Nephron (organoid): ENCODE measurements around the gene GALNT16.

Source experiments
- H3K27ac Mint-ChIP-seq, 3 experiments: 2 replicates each; pipeline ENCODE4 v1.8.0; 2020; ENCODE audit warnings: mixed read lengths in 3 of 3, mild to moderate bottlenecking in 2 of 3, moderate library complexity in 1 of 3
- H3K27me3 Mint-ChIP-seq: 2 replicates; pipeline ENCODE4 v1.8.0; 2021; ENCODE audit warnings: low read depth, mild to moderate bottlenecking, moderate library complexity, mixed read lengths
- H3K36me3 Mint-ChIP-seq: 2 replicates; pipeline ENCODE4 v1.8.0; 2020; ENCODE audit warnings: low read depth, mixed read lengths
- H3K4me1 Mint-ChIP-seq: 2 replicates; pipeline ENCODE4 v1.8.0; 2020; ENCODE audit warnings: mixed read lengths
- H3K4me3 Mint-ChIP-seq, 3 experiments: 2 replicates each; pipeline ENCODE4 v1.8.0; 2020; ENCODE audit warnings: mild to moderate bottlenecking in 3 of 3, mixed read lengths in 3 of 3, moderate library complexity in 2 of 3
- H3K9me3 Mint-ChIP-seq: 2 replicates; pipeline ENCODE4 v1.8.0; 2020; ENCODE audit warnings: mixed read lengths
- TF ChIP-seq, protein P1 (sequence below), 3 experiments: fragments of 200-600 bp; sonication (generic); IDR thresholded peaks; one replicate each; pipeline ENCODE4 v1.5.0; 2021; ENCODE audit warnings: antibody characterized with exemption in 3 of 3; ENCODE audit not compliant: unreplicated experiment in 3 of 3

The GALNT16 gene

DNA sequence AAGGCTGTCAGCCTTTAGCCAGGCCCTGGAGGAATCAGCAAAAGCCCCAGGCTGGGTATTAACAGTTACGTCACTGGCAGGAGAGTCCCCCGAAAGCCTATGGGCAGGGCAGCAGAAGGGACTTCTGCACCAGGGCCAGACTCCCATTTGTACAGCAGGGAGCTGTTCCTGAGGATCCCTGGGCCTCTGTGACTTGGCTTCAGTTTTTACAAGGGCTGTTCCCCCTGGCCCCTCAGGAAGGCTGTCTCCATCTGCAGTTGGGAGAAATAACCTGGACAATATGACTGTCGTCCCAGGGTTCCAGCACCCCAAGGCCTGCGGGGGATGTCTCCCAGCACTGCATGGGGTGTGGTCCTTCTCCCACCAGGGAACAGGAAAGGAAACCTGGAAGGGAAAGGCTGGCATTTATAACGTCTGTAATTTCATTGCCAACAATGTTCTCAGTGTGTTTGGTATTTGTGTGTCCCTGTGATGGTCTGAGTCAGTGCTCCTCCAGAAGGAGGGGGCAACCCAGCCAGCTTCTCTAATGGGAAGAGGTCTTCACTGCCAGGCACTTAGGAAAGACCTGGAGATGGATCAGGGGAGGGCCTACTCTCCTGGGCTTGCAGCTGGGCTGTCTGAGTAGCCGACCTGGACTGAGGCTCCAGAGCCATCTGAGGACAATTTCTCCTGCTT lies 95.8 kb downstream of the GALNT16 start:
- Mint-ChIP-seq H3K27ac (no peak overlapping the region), H3K27me3 (peaks cover 12% of the 10 kb centered on the region), H3K9me3 (no peaks in the 10 kb centered on the region), H3K4me1 (peaks cover 4% of the 10 kb centered on the region), H3K36me3 (no peaks in the 10 kb centered on the region), H3K4me3 (no peak overlapping the region)
- TF ChIP-seq, protein P1, sequence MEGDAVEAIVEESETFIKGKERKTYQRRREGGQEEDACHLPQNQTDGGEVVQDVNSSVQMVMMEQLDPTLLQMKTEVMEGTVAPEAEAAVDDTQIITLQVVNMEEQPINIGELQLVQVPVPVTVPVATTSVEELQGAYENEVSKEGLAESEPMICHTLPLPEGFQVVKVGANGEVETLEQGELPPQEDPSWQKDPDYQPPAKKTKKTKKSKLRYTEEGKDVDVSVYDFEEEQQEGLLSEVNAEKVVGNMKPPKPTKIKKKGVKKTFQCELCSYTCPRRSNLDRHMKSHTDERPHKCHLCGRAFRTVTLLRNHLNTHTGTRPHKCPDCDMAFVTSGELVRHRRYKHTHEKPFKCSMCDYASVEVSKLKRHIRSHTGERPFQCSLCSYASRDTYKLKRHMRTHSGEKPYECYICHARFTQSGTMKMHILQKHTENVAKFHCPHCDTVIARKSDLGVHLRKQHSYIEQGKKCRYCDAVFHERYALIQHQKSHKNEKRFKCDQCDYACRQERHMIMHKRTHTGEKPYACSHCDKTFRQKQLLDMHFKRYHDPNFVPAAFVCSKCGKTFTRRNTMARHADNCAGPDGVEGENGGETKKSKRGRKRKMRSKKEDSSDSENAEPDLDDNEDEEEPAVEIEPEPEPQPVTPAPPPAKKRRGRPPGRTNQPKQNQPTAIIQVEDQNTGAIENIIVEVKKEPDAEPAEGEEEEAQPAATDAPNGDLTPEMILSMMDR (IDR thresholded peaks at IDR 0.05; ENCODE audit: unreplicated experiment in 3 of 3) = no peak

- Mint-ChIP-seq H3K27me3 (peaks cover 5% of the 10 kb centered on the region), H3K27ac (no peak overlapping the region), H3K36me3 (no peaks in the 10 kb centered on the region), H3K4me1 (peaks cover 4% of the 10 kb centered on the region), H3K4me3 (no peak overlapping the region), H3K9me3 (no peaks in the 10 kb centered on the region)
- TF ChIP-seq, protein P1 (IDR thresholded peaks at IDR 0.05; ENCODE audit: unreplicated experiment in 3 of 3) = no peak
Measured at GRCh38 chr14:69356903-69357543, 97.1 kb downstream of the GALNT16 start.

DNA sequence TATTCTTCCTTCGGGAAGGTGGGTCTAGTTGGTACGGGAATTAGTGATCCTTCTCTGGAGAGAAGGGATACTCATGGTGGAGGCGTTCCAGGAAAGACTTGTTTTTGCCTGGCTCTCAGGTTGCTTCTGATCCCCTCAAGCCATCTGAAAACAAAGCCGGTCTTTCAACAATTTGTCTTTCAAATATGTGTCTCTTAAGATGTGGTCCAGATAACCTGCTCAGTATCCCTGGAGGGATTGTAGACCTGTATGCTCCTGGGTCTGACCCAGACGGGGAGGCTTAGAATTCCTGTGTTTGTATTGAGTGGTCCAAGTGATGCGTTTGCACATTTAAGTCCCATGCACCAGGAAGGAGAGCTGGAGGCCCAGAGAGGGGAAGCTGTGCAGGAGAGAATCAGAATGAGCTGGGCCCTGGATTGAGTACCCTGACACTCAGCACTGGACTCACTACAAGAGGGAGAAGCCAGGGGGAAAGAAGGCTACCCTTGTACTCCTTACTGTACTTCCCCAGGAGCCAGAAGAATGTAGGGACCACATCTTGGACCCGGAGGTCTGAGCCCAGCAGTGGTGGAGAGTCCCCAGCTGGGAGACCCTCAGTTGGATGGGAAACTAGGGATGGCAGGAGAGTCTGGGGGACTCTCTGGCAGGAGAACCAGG lies 97.7 kb downstream of the GALNT16 start:
- Mint-ChIP-seq H3K9me3 (no peaks in the 10 kb centered on the region), H3K4me3 (no peak overlapping the region), H3K27me3 (peaks cover 5% of the 10 kb centered on the region), H3K27ac (no peak overlapping the region), H3K4me1 (peaks cover 4% of the 10 kb centered on the region), H3K36me3 (no peaks in the 10 kb centered on the region)
- TF ChIP-seq, protein P1 (IDR thresholded peaks at IDR 0.05; ENCODE audit: unreplicated experiment in 3 of 3) = no peak

DNA sequence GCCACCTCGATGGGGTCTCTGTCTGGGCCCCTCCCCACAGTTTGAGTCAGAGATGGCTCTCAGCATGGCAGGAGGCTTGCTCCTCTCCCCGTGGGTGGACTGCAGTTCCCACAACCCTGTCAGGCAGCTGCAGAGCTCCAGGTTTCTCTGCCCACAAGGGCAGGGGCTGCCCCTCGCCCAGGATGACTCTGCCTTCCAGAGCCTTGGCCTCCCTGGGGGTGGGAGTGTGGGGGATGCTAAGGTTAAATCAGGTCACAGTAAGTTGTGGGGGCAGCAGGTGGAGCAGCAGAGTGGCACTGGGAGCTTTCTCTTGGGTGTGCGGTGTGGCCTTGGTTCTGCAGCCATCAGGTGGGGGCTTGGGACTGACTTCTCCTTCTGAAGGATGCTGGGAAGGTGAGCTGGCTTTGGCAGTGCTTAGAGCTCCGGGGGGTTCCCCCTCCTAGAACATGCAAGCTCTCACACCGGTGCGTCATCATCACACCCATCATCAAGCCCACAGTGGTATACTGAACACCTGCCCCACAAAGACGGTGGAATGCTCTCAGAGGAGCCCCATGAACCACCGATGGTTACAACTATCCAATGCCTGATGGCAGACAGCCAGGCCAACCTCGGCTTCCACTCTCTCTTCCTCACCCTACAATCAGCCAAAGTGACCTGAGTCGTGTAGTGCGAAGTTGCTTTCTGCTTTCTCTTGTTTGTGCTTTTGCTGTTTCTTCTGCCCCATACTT lies 98.4 kb downstream of the GALNT16 start:
- TF ChIP-seq, protein P1 (IDR thresholded peaks at IDR 0.05; ENCODE audit: unreplicated experiment in 3 of 3) = no peak
- Mint-ChIP-seq H3K36me3 (no peaks in the 10 kb centered on the region), H3K4me1 (peaks cover 4% of the 10 kb centered on the region), H3K9me3 (no peaks in the 10 kb centered on the region), H3K27me3 (peaks cover 5% of the 10 kb centered on the region), H3K27ac (no peak overlapping the region), H3K4me3 (no peak overlapping the region)

GRCh38 chr14:69358966-69359365 lies 99.0 kb downstream of the GALNT16 start:
- no peaks in the 10 kb centered on the region for H3K36me3 Mint-ChIP-seq
- H3K27me3 Mint-ChIP-seq = peaks cover 5% of the 10 kb centered on the region
- TF ChIP-seq, protein P1 (IDR thresholded peaks at IDR 0.05; ENCODE audit: unreplicated experiment in 3 of 3) = no peak
- no peak overlapping the region for H3K4me3 Mint-ChIP-seq
- H3K4me1 Mint-ChIP-seq = peaks cover 4% of the 10 kb centered on the region
- H3K9me3 Mint-ChIP-seq = no peaks in the 10 kb centered on the region
- H3K27ac Mint-ChIP-seq = no peak overlapping the region
